Adipocyte (in vitro differentiated cells): ENCODE results near the gene MAGI1.
"Not testable (repeated sequence)": the region's sequence is repeated elsewhere in the genome, so short reads cannot be mapped to it uniquely, and the experiment has no call there.

Source experiments
- DNase-seq: peaks from one replicate; pipeline ENCODE4 v3.0.0-alpha.2; 2015; ENCODE audit warnings: low read depth
- H3K27me3 ChIP-seq: replicated peaks from 2 replicates; pipeline ENCODE4 v1.7.0; 2013; ENCODE audit warnings: mild to moderate bottlenecking, low read length, moderate library complexity; ENCODE audit not compliant: control insufficient read depth, insufficient read depth
- H3K36me3 ChIP-seq: 2 replicates; pipeline ENCODE4 v1.7.0; 2013; ENCODE audit warnings: low read length, mild to moderate bottlenecking, moderate library complexity; ENCODE audit not compliant: control insufficient read depth, insufficient read depth, severe bottlenecking
- H3K4me1 ChIP-seq: 2 replicates; pipeline ENCODE4 v1.7.0; 2013; ENCODE audit warnings: mild to moderate bottlenecking, low read length, moderate library complexity; ENCODE audit not compliant: control insufficient read depth, insufficient read depth
- H3K4me3 ChIP-seq: 2 replicates; pipeline ENCODE4 v1.7.0; 2013; ENCODE audit warnings: mild to moderate bottlenecking, low read length, moderate library complexity
- H3K9ac ChIP-seq: 2 replicates; pipeline ENCODE4 v1.7.0; 2013; ENCODE audit warnings: mild to moderate bottlenecking, low read length, moderate library complexity
- H3K9me3 ChIP-seq: 2 replicates; pipeline ENCODE4 v1.7.0; 2013; ENCODE audit warnings: mild to moderate bottlenecking, low read length, moderate library complexity; ENCODE audit not compliant: control insufficient read depth

Gene MAGI1

DNA sequence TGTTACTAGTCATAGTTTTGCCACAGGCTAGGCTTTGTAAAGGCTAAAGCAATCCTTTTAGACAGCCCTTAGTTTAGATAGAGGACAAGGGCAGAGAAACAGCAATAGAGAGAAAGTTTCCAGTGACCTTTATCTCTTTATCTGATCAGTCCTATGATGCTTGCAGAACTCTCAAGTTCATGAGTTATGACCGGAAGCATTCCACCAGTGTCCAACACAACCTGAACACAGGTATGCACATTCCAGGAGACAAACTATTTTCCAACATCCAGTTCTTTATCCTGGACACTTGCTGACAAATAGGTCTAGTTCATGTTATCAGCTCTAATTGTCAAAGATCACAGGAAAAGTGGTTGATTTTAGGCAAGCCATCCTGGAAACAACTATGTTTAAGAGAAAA is 422.2 kb downstream of the MAGI1 start:
- Histone ChIP-seq H3K4me3 (no peak overlapping the region), H3K4me1 (no peaks in the 10 kb centered on the region), H3K36me3 (no peaks in the 10 kb centered on the region)

DNA sequence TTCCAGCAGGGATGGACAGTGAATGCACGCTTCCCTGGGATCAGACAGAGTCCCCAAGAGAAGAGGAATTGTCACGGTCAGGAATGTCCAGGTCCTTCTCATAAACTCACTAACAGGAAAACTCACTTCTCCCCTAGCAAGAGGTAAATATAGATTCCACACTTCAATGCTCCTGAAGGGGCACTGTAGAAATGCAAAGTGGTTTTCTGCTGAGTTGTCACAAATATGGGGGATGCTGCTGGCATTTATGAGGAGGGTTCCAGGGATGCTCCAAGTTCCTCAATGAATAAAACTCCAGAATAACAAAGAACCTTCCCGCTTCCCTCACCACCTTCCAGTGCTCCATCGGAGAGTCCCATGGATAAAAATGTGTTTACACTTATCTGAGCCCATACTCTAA is 423.4 kb downstream of the MAGI1 start:
- Histone ChIP-seq H3K4me3 (no peak overlapping the region), H3K9ac (no peak overlapping the region), H3K27me3 (no peaks in the 10 kb centered on the region), H3K9me3 (no peaks in the 10 kb centered on the region), H3K4me1 (no peaks in the 10 kb centered on the region), H3K36me3 (no peaks in the 10 kb centered on the region)
- no peak for DNase-seq

More for the DNA sequence above, 422.2 kb downstream of the MAGI1 start:
- DNase-seq, result no peak
- H3K9me3 ChIP-seq, result no peaks in the 10 kb centered on the region
- no peak overlapping the region for H3K9ac ChIP-seq
- H3K27me3 ChIP-seq, result no peaks in the 10 kb centered on the region

GRCh38 chr3:65614585-65614984 is 424.1 kb downstream of the MAGI1 start:
- Histone ChIP-seq H3K9me3 (no peaks in the 10 kb centered on the region), H3K4me1 (no peaks in the 10 kb centered on the region), H3K9ac (no peak overlapping the region), H3K4me3 (no peak overlapping the region), H3K27me3 (no peaks in the 10 kb centered on the region), H3K36me3 (no peaks in the 10 kb centered on the region)
- DNase-seq, result no peak

DNA sequence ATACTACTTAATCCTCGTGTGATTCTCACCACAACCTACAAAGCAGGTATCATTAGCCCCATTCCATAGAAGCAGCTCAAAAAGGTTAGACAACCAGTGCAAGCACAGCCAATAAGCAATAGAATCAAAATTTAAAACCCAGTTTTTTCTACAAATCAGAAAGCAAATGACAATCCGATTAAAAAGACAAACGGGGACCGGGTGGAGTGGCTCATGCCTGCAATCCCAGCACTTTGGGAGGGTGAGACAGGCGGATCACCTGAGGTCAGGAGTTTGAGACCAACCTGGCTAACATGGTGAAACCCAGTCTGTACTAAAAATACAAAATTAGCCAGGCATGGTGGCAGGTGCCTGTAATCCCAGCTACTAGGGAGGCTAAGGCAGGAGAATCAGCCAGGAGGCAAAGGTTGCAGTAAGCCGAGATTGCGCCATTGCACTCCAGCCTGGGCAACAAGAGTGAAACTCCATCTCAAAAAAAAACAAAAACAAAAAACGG is 430.7 kb downstream of the MAGI1 start:
- not testable (repeated sequence) for H3K9ac ChIP-seq, H3K4me3 ChIP-seq, H3K9me3 ChIP-seq, H3K36me3 ChIP-seq, H3K27me3 ChIP-seq, DNase-seq
- peaks cover 18% of the 10 kb centered on the region for H3K4me1 ChIP-seq

GRCh38 chr3:65607101-65607500 is 431.6 kb downstream of the MAGI1 start:
- Histone ChIP-seq H3K9me3 (no peaks in the 10 kb centered on the region), H3K4me3 (no peak overlapping the region), H3K4me1 (peaks cover 18% of the 10 kb centered on the region), H3K27me3 (no peaks in the 10 kb centered on the region), H3K9ac (no peak overlapping the region), H3K36me3 (no peaks in the 10 kb centered on the region)
- no peak for DNase-seq

DNA sequence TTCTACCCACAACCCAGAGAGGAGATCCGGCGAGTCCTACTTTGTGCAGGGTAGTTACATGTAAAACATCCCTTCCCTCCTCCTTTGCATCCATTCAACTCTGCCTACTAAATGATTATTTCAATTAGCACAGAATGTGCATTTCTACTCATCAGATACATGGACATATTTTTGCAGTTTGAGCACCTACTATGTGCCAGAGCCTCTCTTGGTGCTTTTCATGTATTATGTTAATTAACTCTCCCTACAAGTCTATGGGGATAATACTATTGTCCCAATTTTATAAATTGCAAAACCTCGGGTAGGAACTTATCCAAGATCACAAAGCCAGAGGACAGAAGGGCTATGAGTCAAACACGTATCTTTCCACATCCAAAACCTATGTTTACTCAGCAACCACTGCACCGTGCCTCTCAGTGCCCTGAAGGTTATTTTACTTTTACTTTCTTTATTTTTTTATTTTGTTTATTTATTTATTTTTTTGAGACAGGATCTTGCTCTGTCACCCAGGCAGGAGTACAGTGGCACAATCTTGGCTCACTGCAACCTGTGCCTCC is 432.8 kb downstream of the MAGI1 start:
- H3K9ac ChIP-seq, result no peak overlapping the region
- DNase-seq, result no peak
- peaks cover 18% of the 10 kb centered on the region for H3K4me1 ChIP-seq
- no peaks in the 10 kb centered on the region for H3K36me3 ChIP-seq
- no peaks in the 10 kb centered on the region for H3K9me3 ChIP-seq
- no peak overlapping the region for H3K4me3 ChIP-seq
- no peaks in the 10 kb centered on the region for H3K27me3 ChIP-seq

DNA sequence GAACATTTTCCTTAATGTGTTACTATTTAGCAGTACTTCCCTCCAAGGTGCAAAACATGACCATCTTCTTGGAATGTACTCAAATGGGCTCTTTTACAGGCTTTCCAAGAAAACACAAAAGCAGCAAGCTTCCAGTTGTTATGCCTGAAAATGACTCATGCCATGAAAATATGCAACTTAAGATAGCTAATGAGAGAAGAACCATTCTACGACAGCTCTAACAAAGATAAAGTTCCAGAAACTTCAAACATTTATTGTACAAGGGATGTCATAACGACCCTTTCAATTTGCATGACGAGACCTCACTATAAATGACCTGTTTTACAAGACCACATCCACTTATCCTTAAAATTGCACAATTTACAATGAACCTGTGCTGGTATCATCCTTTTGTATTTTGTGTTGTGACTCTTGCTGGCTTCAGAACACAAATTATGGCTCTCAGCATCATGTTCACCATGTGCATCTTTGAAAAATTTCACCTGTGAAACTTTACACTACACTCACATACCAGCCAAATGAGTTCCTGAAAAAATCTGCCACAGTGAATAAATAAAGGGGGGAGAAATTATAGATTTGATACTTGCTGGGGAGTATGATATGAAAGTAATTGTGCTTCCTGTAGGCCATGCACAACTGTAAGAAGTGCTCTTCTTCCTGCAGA is 433.7 kb downstream of the MAGI1 start:
- Histone ChIP-seq H3K36me3 (no peaks in the 10 kb centered on the region), H3K4me3 (no peak overlapping the region), H3K9ac (no peak overlapping the region), H3K4me1 (peaks cover 18% of the 10 kb centered on the region), H3K27me3 (no peaks in the 10 kb centered on the region), H3K9me3 (no peaks in the 10 kb centered on the region)
- peak; percentile 32 for DNase-seq

DNA sequence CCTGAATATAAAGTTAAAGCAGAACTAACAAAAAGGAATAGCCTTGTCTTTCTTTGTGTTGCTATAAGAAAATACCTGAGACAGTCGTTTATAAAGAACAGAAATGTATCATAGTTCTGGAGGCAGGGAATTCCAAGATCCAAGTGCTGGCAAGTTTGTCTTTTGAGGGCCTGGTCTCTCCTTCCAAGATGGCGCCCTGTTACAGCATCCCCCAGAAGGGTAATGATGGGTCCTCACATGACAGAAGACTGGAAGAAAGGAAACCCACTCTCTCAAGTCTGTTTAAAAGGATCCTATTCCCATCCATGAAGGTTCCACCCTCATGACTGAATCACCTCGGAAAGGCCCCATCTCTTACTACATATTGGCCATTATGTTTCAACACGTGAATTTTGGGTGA is 435.1 kb downstream of the MAGI1 start:
- Histone ChIP-seq H3K9ac (no peak overlapping the region), H3K9me3 (no peaks in the 10 kb centered on the region), H3K4me3 (no peak overlapping the region), H3K36me3 (no peaks in the 10 kb centered on the region), H3K4me1 (peaks cover 18% of the 10 kb centered on the region), H3K27me3 (no peaks in the 10 kb centered on the region)
- no peak for DNase-seq

DNA sequence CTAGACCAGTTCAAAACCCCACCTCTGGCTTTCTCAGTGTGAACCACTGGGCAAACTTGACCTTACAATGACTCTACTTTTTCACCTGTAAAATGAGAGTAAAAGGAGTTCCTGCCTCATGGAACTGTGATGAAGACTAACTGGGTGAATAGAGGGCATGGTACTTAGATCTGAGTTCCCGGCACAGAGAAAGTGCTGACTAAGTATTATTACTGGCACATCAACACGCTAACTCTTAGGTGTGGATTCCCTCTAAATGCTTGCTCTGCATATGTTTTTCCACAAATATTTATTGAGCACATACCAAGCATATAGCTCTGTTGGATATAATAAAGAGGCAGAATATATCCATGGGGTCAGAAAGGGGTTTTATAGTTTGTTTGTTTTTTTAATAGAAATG is 437.8 kb downstream of the MAGI1 start:
- no peak for DNase-seq
- no peak overlapping the region for H3K4me3 ChIP-seq
- H3K36me3 ChIP-seq, result no peaks in the 10 kb centered on the region
- peaks cover 3% of the 10 kb centered on the region for H3K27me3 ChIP-seq
- H3K4me1 ChIP-seq, result peaks cover 22% of the 10 kb centered on the region
- no peaks in the 10 kb centered on the region for H3K9me3 ChIP-seq
- no peak overlapping the region for H3K9ac ChIP-seq

DNA sequence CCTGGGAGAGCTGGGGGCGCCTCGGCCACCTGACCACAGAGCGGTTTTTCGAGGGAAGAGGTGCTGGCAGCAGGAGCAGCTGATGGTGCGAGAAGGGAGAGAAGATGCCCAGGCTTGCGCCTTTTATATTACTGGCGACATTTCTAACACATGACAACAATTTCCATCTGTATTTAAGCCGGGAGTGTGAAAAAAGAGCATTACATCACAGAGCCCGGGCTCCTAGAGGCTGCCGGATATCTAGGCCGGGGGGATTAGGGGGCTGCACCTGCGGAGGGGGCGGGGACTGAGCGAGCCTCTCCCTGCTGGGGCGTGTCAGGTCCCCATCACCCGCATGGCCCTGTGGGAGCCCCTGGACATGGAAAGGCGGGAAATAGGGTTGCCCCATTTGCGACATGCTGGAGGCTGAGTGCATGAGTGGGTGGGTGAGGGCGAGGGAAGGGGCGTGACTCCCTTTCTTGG is 440.7 kb downstream of the MAGI1 start:
- Histone ChIP-seq H3K9ac (no peak overlapping the region), H3K4me1 (peaks cover 5% of the 10 kb centered on the region), H3K27me3 (peaks cover 3% of the 10 kb centered on the region), H3K4me3 (no peak overlapping the region), H3K9me3 (no peaks in the 10 kb centered on the region), H3K36me3 (no peaks in the 10 kb centered on the region)
- DNase-seq, result no peak

GRCh38 chr3:65597226-65597951 is 441.3 kb downstream of the MAGI1 start:
- H3K4me1 ChIP-seq, result peaks cover 5% of the 10 kb centered on the region
- no peaks in the 10 kb centered on the region for H3K36me3 ChIP-seq
- peaks cover 3% of the 10 kb centered on the region for H3K27me3 ChIP-seq
- H3K9me3 ChIP-seq, result no peaks in the 10 kb centered on the region
- H3K9ac ChIP-seq, result no peak overlapping the region
- DNase-seq, result peak; percentile 49
- H3K4me3 ChIP-seq, result peak overlapping the region; percentile 40
